Activated CD8-positive, alpha-beta T cell treated with anti-CD3 and anti-CD28 coated beads for 36 hours (primary cell): Measurements from ENCODE around the gene FGF18. TPM values are rescaled to one million over a fixed set of nuclear protein-coding genes. Genes with fewer than 3 reads are reported as not detected.
A peak's percentile ranks its signal among the peaks of the same experiment; 100 is the strongest.

Source experiments
- ATAC-seq: fragments of 200-7000 bp; cut with Tn5 transposase; one replicate; pipeline ENCODE4 v1.10.0; 2021; ENCODE audit warnings: mild to moderate bottlenecking, moderate library complexity
- CTCF ChIA-PET: fragments of 350-600 bp; sonication (Branson Sonifier 250); formaldehyde crosslinking; loops from one replicate; lab custom pipeline; 2021; ENCODE audit warnings: antibody characterized with exemption; lab: Charles Lee
- POLR2A ChIA-PET: fragments of 350-600 bp; sonication (Branson Sonifier 250); formaldehyde crosslinking; loops from one replicate; lab custom pipeline; 2021; ENCODE audit warnings: antibody characterized with exemption; lab: Charles Lee
- DNase-seq: peaks from one replicate; pipeline ENCODE4 v3.0.0-alpha.2; 2020
- H3K27ac Mint-ChIP-seq: one replicate; pipeline ENCODE4 v1.8.0; 2021; ENCODE audit warnings: mild to moderate bottlenecking, mixed read lengths
- H3K27me3 Mint-ChIP-seq: one replicate; pipeline ENCODE4 v1.8.0; 2021; ENCODE audit warnings: mixed read lengths
- H3K36me3 Mint-ChIP-seq: one replicate; pipeline ENCODE4 v1.8.0; 2021; ENCODE audit warnings: low read depth, mixed read lengths
- H3K4me1 Mint-ChIP-seq: one replicate; pipeline ENCODE4 v1.8.0; 2021; ENCODE audit warnings: low read depth, mixed read lengths
- H3K4me3 Mint-ChIP-seq: one replicate; pipeline ENCODE4 v1.8.0; 2021; ENCODE audit warnings: mild to moderate bottlenecking, moderate library complexity, mixed read lengths
- H3K9me3 Mint-ChIP-seq: one replicate; pipeline ENCODE4 v1.8.0; 2021; ENCODE audit warnings: mixed read lengths
- CTCF ChIP-seq: fragments of 200-600 bp; IDR thresholded peaks from one replicate; pipeline ENCODE4 v1.8.0; 2022; ENCODE audit warnings: antibody characterized with exemption, mild to moderate bottlenecking
- intact Hi-C: fragments of 100-400 bp; cut with micrococcal nuclease; formaldehyde crosslinking; loops from one replicate; pipeline ENCODE4 v1.10.0; 2022
- total RNA-seq, 2 experiments: library from RNA; stranded (reverse); gene quantifications; one replicate each; pipeline ENCODE4 v1.2.3, GENCODE V29; 2021

FGF18 gene
- total RNA-seq, 2 experiments from 2014 or later = 0.18 TPM; not detected in 1

GRCh38 chr5:171481571-171482433 lies 62.4 kb downstream of the FGF18 start:
- intact Hi-C loops = loop anchor here (5.0 kb wide), 1 partner anchor 425 kb away; no protein-coding TSS in a partner anchor
- DNase-seq (no peak), ATAC-seq (no peak)
- no peak overlapping the region for H3K27ac Mint-ChIP-seq
- peaks cover 6% of the 10 kb centered on the region for H3K4me1 Mint-ChIP-seq
- H3K27me3 Mint-ChIP-seq = peaks cover 2% of the 10 kb centered on the region
- POLR2A ChIA-PET = no interaction called here
- no peaks in the 10 kb centered on the region for H3K9me3 Mint-ChIP-seq
- no peak for TF ChIP-seq CTCF
- CTCF ChIA-PET = interaction anchor here (1.1 to 1.5 kb wide), 3 partner anchors 15 to 425 kb away, joined by 3 to 4 read pairs (median 3); partner anchors contain the start of gene FGF18
- H3K36me3 Mint-ChIP-seq = no peaks in the 10 kb centered on the region
- H3K4me3 Mint-ChIP-seq = no peak overlapping the region

- intact Hi-C loops = loop anchor here (5.0 kb wide), 1 partner anchor 425 kb away; no protein-coding TSS in a partner anchor
- ATAC-seq = no peak
- no peak for TF ChIP-seq CTCF
- no peaks in the 10 kb centered on the region for H3K9me3 Mint-ChIP-seq
- H3K4me3 Mint-ChIP-seq = no peak overlapping the region
- peaks cover 5% of the 10 kb centered on the region for H3K27me3 Mint-ChIP-seq
- no peaks in the 10 kb centered on the region for H3K36me3 Mint-ChIP-seq
- ChIA-PET POLR2A (no interaction called here), CTCF (interaction anchor here (0.7 to 3.3 kb wide), 6 partner anchors 10 to 425 kb away, joined by 3 to 15 read pairs (median 4); partner anchors contain the start of gene FGF18)
- no peak for DNase-seq
- peaks cover 6% of the 10 kb centered on the region for H3K4me1 Mint-ChIP-seq
- no peak overlapping the region for H3K27ac Mint-ChIP-seq
These were observed 62.9 kb downstream of the FGF18 start for GRCh38 chr5:171482434-171482730.

GRCh38 chr5:171483551-171484135 lies 64.2 kb downstream of the FGF18 start:
- no peaks in the 10 kb centered on the region for H3K36me3 Mint-ChIP-seq
- no peak for DNase-seq
- TF ChIP-seq CTCF = no peak
- ChIA-PET CTCF (interaction anchor here (0.9 to 3.3 kb wide), 8 partner anchors 11 to 739 kb away, joined by 3 to 15 read pairs (median 4); partner anchors contain the start of gene FGF18), POLR2A (interaction anchor here (0.6 to 1.0 kb wide), 2 partner anchors 227 to 338 kb away, joined by 3 read pairs; no protein-coding TSS in a partner anchor)
- H3K4me3 Mint-ChIP-seq = no peak overlapping the region
- intact Hi-C loops = loop anchor here (5.0 kb wide), 1 partner anchor 424 kb away; no protein-coding TSS in a partner anchor
- H3K27ac Mint-ChIP-seq = no peak overlapping the region
- peaks cover 8% of the 10 kb centered on the region for H3K27me3 Mint-ChIP-seq
- no peaks in the 10 kb centered on the region for H3K9me3 Mint-ChIP-seq
- ATAC-seq = no peak
- H3K4me1 Mint-ChIP-seq = peaks cover 6% of the 10 kb centered on the region

- Mint-ChIP-seq H3K4me3 (no peak overlapping the region), H3K4me1 (peaks cover 4% of the 10 kb centered on the region), H3K9me3 (no peaks in the 10 kb centered on the region), H3K27me3 (peaks cover 8% of the 10 kb centered on the region), H3K27ac (no peak overlapping the region), H3K36me3 (no peaks in the 10 kb centered on the region)
- TF ChIP-seq CTCF = peak; percentile 76
- CTCF ChIA-PET = interaction anchor here (0.9 to 3.3 kb wide), 9 partner anchors 8 to 425 kb away, joined by 3 to 15 read pairs (median 3); partner anchors contain the start of gene FGF18
- intact Hi-C loops = loop anchor here (5.0 kb wide), 1 partner anchor 423 kb away; no protein-coding TSS in a partner anchor
- DNase-seq = peak; percentile 66
- POLR2A ChIA-PET = interaction anchor here (0.6 to 1.0 kb wide), 2 partner anchors 226 to 337 kb away, joined by 3 read pairs; no protein-coding TSS in a partner anchor
- peak; percentile 58 for ATAC-seq
These were observed 65.0 kb downstream of the FGF18 start for GRCh38 chr5:171484460-171484899.
